CD8-positive, alpha-beta memory T cell (primary cell): Measurements from ENCODE around the gene CNTN5. TPM values are rescaled to one million over a fixed set of nuclear protein-coding genes. Genes with fewer than 3 reads are reported as not detected.

Experiments used
- CTCF ChIA-PET: fragments of 350-600 bp; sonication (Branson Sonifier 250); formaldehyde crosslinking; loops from one replicate; lab custom pipeline; 2021; ENCODE audit warnings: antibody characterized with exemption; lab: Charles Lee
- POLR2A ChIA-PET: fragments of 350-600 bp; sonication (Branson Sonifier 250); formaldehyde crosslinking; loops from one replicate; lab custom pipeline; 2021; ENCODE audit warnings: antibody characterized with exemption; lab: Charles Lee
- DNase-seq, 5 donors: peaks; one replicate each; pipeline versions ENCODE4 v3.0.0 to v3.0.0-alpha.2; 2020 to 2022; ENCODE audit warnings: mixed read lengths in 1 of 5
- H3K27ac ChIP-seq: one replicate; pipeline ENCODE4 v1.7.0; 2013; ENCODE audit warnings: low read depth, mild to moderate bottlenecking, low read length, moderate library complexity
- H3K27me3 ChIP-seq: 2 replicates; pipeline ENCODE4 v1.7.0; 2013; ENCODE audit warnings: low read length, mild to moderate bottlenecking; ENCODE audit not compliant: insufficient read depth, poor library complexity, severe bottlenecking
- H3K36me3 ChIP-seq: 2 replicates; pipeline ENCODE4 v1.7.0; 2013; ENCODE audit warnings: mild to moderate bottlenecking, low read length, moderate library complexity; ENCODE audit not compliant: insufficient read depth
- H3K4me1 ChIP-seq: 2 replicates; pipeline ENCODE4 v1.7.0; 2013; ENCODE audit warnings: mild to moderate bottlenecking, low read length, moderate library complexity; ENCODE audit not compliant: insufficient read depth
- H3K4me3 ChIP-seq: 2 replicates; pipeline ENCODE4 v1.7.0; 2013; ENCODE audit warnings: mild to moderate bottlenecking, low read length
- H3K9me3 ChIP-seq: 2 replicates; pipeline ENCODE4 v1.7.0; 2013; ENCODE audit warnings: mild to moderate bottlenecking, low read length
- H3K27ac Mint-ChIP-seq, 8 donors: one replicate each; pipeline ENCODE4 v1.8.0; 2020 to 2021; ENCODE audit warnings: mixed read lengths in 8 of 8, mild to moderate bottlenecking in 6 of 8, inconsistent platforms in 3 of 8, moderate library complexity in 3 of 8
- H3K27me3 Mint-ChIP-seq, 2 donors: one replicate each; pipeline ENCODE4 v1.8.0; 2020 to 2021; ENCODE audit warnings: mixed read lengths in 2 of 2, mild to moderate bottlenecking in 1 of 2, moderate library complexity in 1 of 2
- H3K36me3 Mint-ChIP-seq, 3 donors: one replicate each; pipeline ENCODE4 v1.8.0; 2020 to 2021; ENCODE audit warnings: mixed read lengths in 3 of 3, inconsistent platforms in 1 of 3, mild to moderate bottlenecking in 1 of 3
- H3K4me1 Mint-ChIP-seq, 3 donors: one replicate each; pipeline ENCODE4 v1.8.0; 2020 to 2021; ENCODE audit warnings: mixed read lengths in 3 of 3, inconsistent platforms in 1 of 3, mild to moderate bottlenecking in 1 of 3
- H3K4me3 Mint-ChIP-seq, 7 donors: one replicate each; pipeline ENCODE4 v1.8.0; 2020 to 2021; ENCODE audit warnings: mixed read lengths in 7 of 7, mild to moderate bottlenecking in 6 of 7, moderate library complexity in 4 of 7, inconsistent platforms in 2 of 7
- H3K9me3 Mint-ChIP-seq, 5 donors: one replicate each; pipeline ENCODE4 v1.8.0; 2020 to 2022; ENCODE audit warnings: mixed read lengths in 5 of 5, mild to moderate bottlenecking in 3 of 5, moderate library complexity in 2 of 5, inconsistent platforms in 1 of 5
- polyA plus RNA-seq: library from polyadenylated mRNA; unstranded; fragments of 300-500 nt; fragmentation: Illumina TruSeq; gene quantifications from one replicate; pipeline ENCODE4 v1.2.3, GENCODE V29; 2021
- total RNA-seq, 2 experiments: library from RNA; stranded (reverse); gene quantifications; one replicate each; pipeline ENCODE4 v1.2.3, GENCODE V29; 2021

CNTN5 gene
- total and polyA plus RNA-seq, 3 experiments from 2014 or later, result not detected

DNA sequence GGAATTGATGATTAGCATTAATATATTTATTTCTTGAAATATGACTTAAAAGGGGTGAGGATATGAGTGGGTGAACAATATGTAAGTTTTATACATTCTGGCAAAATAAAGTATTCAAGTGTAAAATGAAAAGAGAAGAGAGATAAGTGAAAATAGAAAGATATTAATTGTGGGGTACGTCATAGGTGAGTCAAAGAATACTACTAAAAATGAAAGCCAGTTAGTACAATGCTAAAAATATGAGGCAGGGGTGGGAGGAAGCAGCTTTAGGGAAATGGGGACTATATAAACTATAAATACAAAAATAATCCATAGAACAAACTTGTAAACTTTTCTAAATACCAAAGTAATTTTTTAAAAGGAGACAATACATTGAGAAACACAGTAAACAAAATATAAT, 661.4 kb downstream of the CNTN5 start:
- Histone ChIP-seq H3K27ac (no peak overlapping the region), H3K4me1 (no peaks in the 10 kb centered on the region), H3K36me3 (no peaks in the 10 kb centered on the region), H3K27me3 (no peaks in the 10 kb centered on the region), H3K4me3 (no peak overlapping the region), H3K9me3 (no peaks in the 10 kb centered on the region)
- H3K4me1 Mint-ChIP-seq, result no peaks in the 10 kb centered on the region
- H3K27ac Mint-ChIP-seq, result no peak overlapping the region
- no peak overlapping the region for H3K4me3 Mint-ChIP-seq
- DNase-seq, result no peak
- no peaks in the 10 kb centered on the region for H3K36me3 Mint-ChIP-seq
- POLR2A ChIA-PET, result no interaction called here
- no peaks in the 10 kb centered on the region for H3K27me3 Mint-ChIP-seq
- H3K9me3 Mint-ChIP-seq, result peaks cover 1 to 33% (median 3%) of the 10 kb centered on the region in 5 donors
- CTCF ChIA-PET, result no interaction called here

- Mint-ChIP-seq H3K27me3 (no peaks in the 10 kb centered on the region), H3K4me3 (no peak overlapping the region), H3K9me3 (peaks cover 1 to 28% (median 3%) of the 10 kb centered on the region in 5 donors), H3K36me3 (no peaks in the 10 kb centered on the region), H3K27ac (no peak overlapping the region), H3K4me1 (no peaks in the 10 kb centered on the region)
- H3K4me3 ChIP-seq, result no peak overlapping the region
- ChIA-PET CTCF (no interaction called here), POLR2A (no interaction called here)
- H3K4me1 ChIP-seq, result no peaks in the 10 kb centered on the region
- H3K36me3 ChIP-seq, result no peaks in the 10 kb centered on the region
- no peaks in the 10 kb centered on the region for H3K27me3 ChIP-seq
- H3K9me3 ChIP-seq, result no peaks in the 10 kb centered on the region
- H3K27ac ChIP-seq, result no peak overlapping the region
- DNase-seq, result no peak
Measured at GRCh38 chr11:99682646-99683045, 661.9 kb downstream of the CNTN5 start.

GRCh38 chr11:99683933-99684332, 663.2 kb downstream of the CNTN5 start:
- DNase-seq, result no peak
- POLR2A ChIA-PET, result no interaction called here

GRCh38 chr11:99686838-99687237, 666.1 kb downstream of the CNTN5 start:
- Histone ChIP-seq H3K4me3 (no peak overlapping the region), H3K9me3 (no peaks in the 10 kb centered on the region), H3K36me3 (no peaks in the 10 kb centered on the region), H3K27ac (no peak overlapping the region), H3K4me1 (no peaks in the 10 kb centered on the region), H3K27me3 (no peaks in the 10 kb centered on the region)
- no peaks in the 10 kb centered on the region for H3K4me1 Mint-ChIP-seq
- DNase-seq, result no peak
- no peak overlapping the region for H3K27ac Mint-ChIP-seq
- no peaks in the 10 kb centered on the region for H3K36me3 Mint-ChIP-seq
- no peaks in the 10 kb centered on the region for H3K27me3 Mint-ChIP-seq
- ChIA-PET CTCF (no interaction called here), POLR2A (no interaction called here)
- no peak overlapping the region for H3K4me3 Mint-ChIP-seq
- H3K9me3 Mint-ChIP-seq, result peaks cover 5 to 42% (median 26%) of the 10 kb centered on the region in 5 donors

More at GRCh38 chr11:99683933-99684332, 663.2 kb downstream of the CNTN5 start:
- H3K27me3 ChIP-seq, result no peaks in the 10 kb centered on the region
- H3K27ac Mint-ChIP-seq, result no peak overlapping the region
- H3K27me3 Mint-ChIP-seq, result no peaks in the 10 kb centered on the region
- no peaks in the 10 kb centered on the region for H3K4me1 ChIP-seq
- no peaks in the 10 kb centered on the region for H3K36me3 ChIP-seq
- peaks cover 1 to 24% (median 8%) of the 10 kb centered on the region in 5 donors for H3K9me3 Mint-ChIP-seq
- H3K4me3 Mint-ChIP-seq, result no peak overlapping the region
- no peaks in the 10 kb centered on the region for H3K36me3 Mint-ChIP-seq
- H3K4me3 ChIP-seq, result no peak overlapping the region
- no peaks in the 10 kb centered on the region for H3K9me3 ChIP-seq
- H3K27ac ChIP-seq, result no peak overlapping the region
- no peaks in the 10 kb centered on the region for H3K4me1 Mint-ChIP-seq
- CTCF ChIA-PET, result no interaction called here

- Histone ChIP-seq H3K36me3 (no peaks in the 10 kb centered on the region), H3K27me3 (no peaks in the 10 kb centered on the region), H3K4me3 (no peak overlapping the region), H3K27ac (no peak overlapping the region), H3K4me1 (no peaks in the 10 kb centered on the region), H3K9me3 (no peaks in the 10 kb centered on the region)
- DNase-seq, result no peak
- H3K27ac Mint-ChIP-seq, result no peak overlapping the region
- no peaks in the 10 kb centered on the region for H3K4me1 Mint-ChIP-seq
- no peaks in the 10 kb centered on the region for H3K36me3 Mint-ChIP-seq
- H3K9me3 Mint-ChIP-seq, result peaks cover 5 to 45% (median 24%) of the 10 kb centered on the region in 5 donors
- ChIA-PET POLR2A (no interaction called here), CTCF (no interaction called here)
- H3K27me3 Mint-ChIP-seq, result no peaks in the 10 kb centered on the region
- no peak overlapping the region for H3K4me3 Mint-ChIP-seq
Measured at GRCh38 chr11:99687320-99687719, 666.6 kb downstream of the CNTN5 start.

- CTCF ChIA-PET, result no interaction called here
- Histone ChIP-seq H3K4me3 (no peak overlapping the region), H3K27ac (no peak overlapping the region), H3K27me3 (no peaks in the 10 kb centered on the region), H3K9me3 (no peaks in the 10 kb centered on the region), H3K4me1 (no peaks in the 10 kb centered on the region), H3K36me3 (no peaks in the 10 kb centered on the region)
- Mint-ChIP-seq H3K4me1 (no peaks in the 10 kb centered on the region), H3K9me3 (peaks cover 12 to 34% (median 20%) of the 10 kb centered on the region in 5 donors), H3K36me3 (no peaks in the 10 kb centered on the region), H3K27ac (no peak overlapping the region), H3K27me3 (no peaks in the 10 kb centered on the region), H3K4me3 (no peak overlapping the region)
- POLR2A ChIA-PET, result no interaction called here
- DNase-seq, result no peak
Measured at GRCh38 chr11:99693941-99694492, 673.3 kb downstream of the CNTN5 start.

GRCh38 chr11:99695106-99695505, 674.4 kb downstream of the CNTN5 start:
- no peak for DNase-seq
- H3K27ac ChIP-seq, result no peak overlapping the region
- H3K27me3 Mint-ChIP-seq, result no peaks in the 10 kb centered on the region
- ChIA-PET POLR2A (no interaction called here), CTCF (no interaction called here)
- H3K27ac Mint-ChIP-seq, result no peak overlapping the region
- no peak overlapping the region for H3K4me3 ChIP-seq
- H3K27me3 ChIP-seq, result no peaks in the 10 kb centered on the region
- H3K9me3 Mint-ChIP-seq, result peaks cover 9 to 36% (median 13%) of the 10 kb centered on the region in 5 donors
- H3K36me3 ChIP-seq, result no peaks in the 10 kb centered on the region
- H3K4me3 Mint-ChIP-seq, result no peak overlapping the region
- H3K9me3 ChIP-seq, result no peaks in the 10 kb centered on the region
- no peaks in the 10 kb centered on the region for H3K36me3 Mint-ChIP-seq
- no peaks in the 10 kb centered on the region for H3K4me1 ChIP-seq
- H3K4me1 Mint-ChIP-seq, result no peaks in the 10 kb centered on the region

GRCh38 chr11:99706848-99707247, 686.1 kb downstream of the CNTN5 start:
- Mint-ChIP-seq H3K4me1 (no peaks in the 10 kb centered on the region), H3K36me3 (no peaks in the 10 kb centered on the region), H3K27ac (no peak overlapping the region), H3K9me3 (peaks cover 0 to 32% (median 7%) of the 10 kb centered on the region in 5 donors), H3K4me3 (no peak overlapping the region), H3K27me3 (no peaks in the 10 kb centered on the region)
- POLR2A ChIA-PET, result no interaction called here
- DNase-seq, result no peak
- no peaks in the 10 kb centered on the region for H3K36me3 ChIP-seq
- no peaks in the 10 kb centered on the region for H3K4me1 ChIP-seq
- H3K4me3 ChIP-seq, result no peak overlapping the region
- no peaks in the 10 kb centered on the region for H3K27me3 ChIP-seq
- no peak overlapping the region for H3K27ac ChIP-seq
- H3K9me3 ChIP-seq, result no peaks in the 10 kb centered on the region
- CTCF ChIA-PET, result no interaction called here
